ENCODE measurements around the gene SLC35G6.
"Not testable (repeated sequence)": the region's sequence is repeated elsewhere in the genome, so short reads cannot be mapped to it uniquely, and the experiment has no call there.

SLC35G6 gene

DNA sequence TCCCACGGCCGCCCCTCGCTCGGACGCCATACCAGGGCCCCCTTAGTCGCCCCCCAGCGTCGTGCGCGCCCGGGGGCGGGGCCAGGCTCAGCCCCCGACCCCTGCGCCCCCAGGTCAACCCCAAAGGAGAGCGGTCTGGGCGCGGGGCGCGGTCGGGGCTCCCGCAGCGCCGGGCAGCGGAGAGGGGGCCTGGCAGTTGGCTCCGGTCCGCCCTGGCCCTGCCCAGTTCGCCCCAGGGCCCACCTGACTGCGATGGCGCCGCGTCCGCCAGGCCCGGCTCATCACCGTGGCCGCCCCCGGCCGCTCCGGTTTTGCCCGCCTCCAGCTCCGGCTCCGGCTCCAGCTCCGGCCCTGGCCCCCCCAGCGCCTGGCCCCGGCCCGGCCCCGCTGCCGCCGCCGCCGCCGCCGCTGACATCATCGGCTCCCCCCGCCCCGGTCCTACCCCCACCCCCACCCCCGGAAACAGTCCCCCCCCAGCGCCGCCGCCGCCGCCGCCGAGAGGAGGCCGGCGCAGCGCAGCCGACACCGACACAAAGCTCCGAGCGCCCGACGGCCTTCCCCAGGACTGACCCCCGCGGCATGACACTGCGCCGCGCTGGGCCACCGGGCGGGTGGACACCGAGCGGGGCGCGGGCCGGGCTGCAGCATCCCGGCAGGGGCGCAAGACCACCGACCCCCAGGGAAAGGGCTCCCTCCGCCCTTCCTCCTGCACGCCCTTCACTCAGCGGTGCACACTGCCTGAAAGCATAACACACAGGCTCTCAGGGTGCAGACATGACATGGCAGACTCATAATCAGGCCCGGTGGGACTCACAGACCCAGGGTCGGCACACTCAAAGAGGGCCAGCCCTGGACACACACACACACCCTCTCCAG, 1.8 kb upstream of the SLC35G6 start, which contains the start of gene ZBTB4:
ZBTB4 (minus strand) TSS at position 419 of the 876 bp plus-strand sequence. CDS start 12,830 bp downstream, outside the sequence.
- DNase-seq, result peak in 2 of 3 donors; percentile 55 to 70

DNA sequence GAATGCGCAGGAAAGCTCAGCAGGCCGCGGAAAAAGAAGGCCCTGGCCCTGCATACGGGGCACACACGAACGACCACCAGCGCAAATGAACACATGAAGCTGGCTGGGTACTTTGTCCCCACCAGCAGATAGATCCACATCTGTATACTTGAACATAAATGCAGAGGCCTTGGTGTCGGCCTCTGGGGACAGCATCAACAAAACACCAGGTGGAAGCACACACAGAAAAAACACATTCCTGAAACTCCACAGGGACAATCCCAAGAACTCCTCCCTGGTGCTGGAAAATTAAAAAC, 1.2 kb upstream of the SLC35G6 start:
- DNase-seq, result no peak

DNA sequence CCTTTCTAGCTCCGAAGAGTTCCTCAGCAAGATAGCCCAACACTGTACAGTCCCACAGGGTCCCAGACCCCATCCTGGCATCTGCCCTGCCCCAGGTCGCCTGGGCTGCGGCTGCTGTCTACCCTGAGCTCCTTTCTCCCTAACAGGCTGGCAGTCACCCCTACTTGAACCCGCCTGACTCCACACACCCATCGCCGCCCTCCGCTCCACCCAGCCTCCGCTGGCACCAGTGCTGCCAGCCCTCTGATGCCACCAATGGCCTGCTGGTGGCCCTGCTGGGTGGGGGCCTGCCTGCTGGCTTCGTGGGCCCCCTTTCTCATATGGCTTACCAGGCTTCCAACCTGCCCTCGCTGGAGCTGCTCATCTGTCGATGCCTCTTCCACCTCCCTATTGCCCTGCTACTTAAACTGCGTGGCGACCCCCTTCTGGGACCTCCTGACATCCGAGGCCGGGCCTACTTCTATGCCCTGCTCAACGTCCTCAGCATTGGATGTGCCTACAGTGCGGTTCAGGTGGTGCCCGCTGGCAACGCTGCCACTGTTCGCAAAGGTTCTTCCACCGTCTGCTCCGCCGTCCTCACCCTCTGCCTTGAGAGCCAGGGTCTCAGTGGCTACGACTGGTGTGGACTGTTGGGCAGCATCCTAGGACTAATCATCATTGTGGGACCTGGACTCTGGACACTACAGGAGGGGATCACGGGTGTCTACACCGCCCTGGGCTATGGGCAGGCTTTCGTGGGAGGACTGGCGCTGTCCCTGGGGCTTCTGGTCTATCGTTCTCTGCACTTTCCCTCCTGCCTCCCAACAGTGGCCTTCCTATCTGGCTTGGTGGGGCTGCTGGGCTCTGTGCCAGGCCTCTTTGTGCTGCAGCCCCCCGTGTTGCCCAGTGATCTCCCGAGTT, 846 bp downstream of the SLC35G6 start:
- peak in 1 of 3 donors; percentile 1 for DNase-seq

DNA sequence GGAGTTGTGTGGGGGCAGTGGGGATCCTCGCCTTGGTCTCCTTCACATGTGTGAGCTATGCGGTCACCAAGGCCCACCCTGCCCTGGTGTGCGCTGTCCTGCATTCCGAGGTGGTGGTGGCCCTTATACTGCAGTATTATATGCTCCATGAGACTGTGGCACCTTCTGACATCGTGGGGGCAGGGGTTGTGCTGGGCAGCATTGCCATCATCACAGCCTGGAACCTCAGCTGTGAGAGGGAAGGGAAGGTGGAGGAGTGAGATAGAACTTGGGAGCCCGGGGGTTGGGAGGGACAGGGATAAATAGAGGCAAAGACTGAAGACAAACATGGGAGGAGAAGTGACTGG, 1.5 kb downstream of the SLC35G6 start:
- not testable (repeated sequence) for DNase-seq

DNA sequence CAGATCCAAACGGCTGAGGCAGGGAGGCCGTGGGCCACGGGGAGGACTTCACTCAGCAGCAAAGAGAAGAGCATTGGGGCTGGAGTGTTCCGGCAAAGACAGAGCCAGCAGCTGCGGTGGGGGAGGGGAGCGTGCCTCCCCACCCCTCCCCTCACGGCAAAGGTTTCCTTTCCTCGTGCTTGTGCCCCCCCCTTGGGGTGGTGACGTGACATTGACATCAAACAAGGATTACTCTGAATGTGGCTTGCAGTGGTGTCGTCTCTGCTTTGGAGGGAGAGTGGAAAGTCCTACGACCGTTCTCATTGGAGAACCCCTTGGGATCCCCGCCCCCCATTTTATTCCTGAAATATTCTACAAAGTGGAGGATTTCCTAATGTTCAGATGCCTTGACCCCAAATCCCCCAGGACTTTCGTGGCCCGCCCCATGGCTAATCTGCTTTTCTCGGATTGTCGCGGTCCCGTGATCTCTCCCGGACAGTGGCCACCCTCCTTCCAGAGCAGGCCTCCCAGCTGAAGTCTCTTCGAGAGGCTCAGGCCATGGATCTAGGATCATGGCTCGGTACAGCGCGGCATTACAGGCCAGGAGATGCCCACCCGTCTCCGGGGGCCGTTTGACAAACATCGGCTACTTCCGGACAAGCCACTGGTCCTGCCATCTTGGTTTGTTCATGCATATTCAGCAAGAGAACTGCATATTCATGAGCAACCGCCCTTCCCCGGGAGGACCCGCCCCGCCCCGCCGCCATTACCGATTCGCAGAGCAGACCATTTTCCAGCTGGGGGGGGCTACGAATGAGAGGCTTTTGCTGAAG, 2.2 kb downstream of the SLC35G6 start:
- peak; percentile 94 for DNase-seq

DNA sequence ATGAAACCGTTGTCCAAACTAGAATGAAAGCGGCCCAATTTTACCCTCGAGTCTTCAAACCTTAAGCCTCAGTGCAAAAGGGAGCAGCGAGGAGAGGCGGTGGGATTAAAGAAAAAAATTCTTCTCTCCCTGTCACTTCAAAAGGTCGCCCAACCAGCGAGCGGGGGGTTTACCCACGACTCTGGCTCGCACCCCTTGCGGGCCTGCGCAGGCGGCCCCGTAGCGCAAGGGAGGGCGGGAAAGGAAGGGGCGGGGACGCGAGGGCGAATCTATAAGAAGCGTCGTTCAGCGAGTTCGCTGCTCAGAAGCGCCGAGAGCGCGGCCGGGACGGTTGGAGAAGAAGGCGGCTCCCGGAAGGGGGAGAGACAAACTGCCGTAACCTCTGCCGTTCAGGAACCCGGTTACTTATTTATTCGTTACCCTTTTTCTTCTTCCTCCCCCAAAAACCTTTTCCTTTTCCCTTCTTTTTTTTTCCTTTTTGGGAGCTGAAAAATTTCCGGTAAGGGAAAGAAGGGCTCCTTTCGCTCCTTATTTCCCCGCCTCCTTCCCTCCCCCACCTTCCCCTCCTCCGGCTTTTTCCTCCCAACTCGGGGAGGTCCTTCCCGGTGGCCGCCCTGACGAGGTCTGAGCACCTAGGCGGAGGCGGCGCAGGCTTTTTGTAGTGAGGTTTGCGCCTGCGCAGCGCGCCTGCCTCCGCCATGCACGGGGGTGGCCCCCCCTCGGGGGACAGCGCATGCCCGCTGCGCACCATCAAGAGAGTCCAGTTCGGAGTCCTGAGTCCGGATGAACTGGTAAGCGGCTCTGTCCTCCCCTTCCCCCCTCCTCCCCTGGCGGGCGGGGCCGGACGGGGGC, 3.0 kb downstream of the SLC35G6 start, which contains the start of gene POLR2A:
POLR2A (plus strand) TSS at position 300 of the 852 bp plus-strand sequence.
- peak; percentile 98 to 99 (median 99) for DNase-seq

DNA sequence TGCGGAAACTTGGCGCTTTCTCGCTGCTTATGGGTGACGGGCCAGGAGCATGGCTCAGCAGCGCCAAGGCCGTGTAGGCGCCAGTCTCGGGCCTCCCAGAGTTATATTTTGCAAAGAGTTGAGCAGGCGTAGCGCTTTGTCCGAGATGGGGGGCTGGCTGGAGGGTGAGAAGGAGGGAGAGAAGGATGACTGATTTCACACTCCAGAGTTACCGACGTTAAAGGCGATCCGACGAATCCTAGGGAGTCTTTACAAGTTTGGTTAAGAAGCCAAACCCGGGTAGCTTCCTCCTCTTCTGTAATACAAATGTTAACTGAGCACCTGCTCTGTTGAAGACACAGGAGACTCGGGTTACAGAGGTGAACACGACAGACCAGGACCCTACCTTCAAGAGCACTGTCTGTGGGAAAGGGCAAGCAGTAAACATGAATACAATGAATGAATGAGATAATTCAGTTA, 3.7 kb downstream of the SLC35G6 start:
- no peak for DNase-seq

DNA sequence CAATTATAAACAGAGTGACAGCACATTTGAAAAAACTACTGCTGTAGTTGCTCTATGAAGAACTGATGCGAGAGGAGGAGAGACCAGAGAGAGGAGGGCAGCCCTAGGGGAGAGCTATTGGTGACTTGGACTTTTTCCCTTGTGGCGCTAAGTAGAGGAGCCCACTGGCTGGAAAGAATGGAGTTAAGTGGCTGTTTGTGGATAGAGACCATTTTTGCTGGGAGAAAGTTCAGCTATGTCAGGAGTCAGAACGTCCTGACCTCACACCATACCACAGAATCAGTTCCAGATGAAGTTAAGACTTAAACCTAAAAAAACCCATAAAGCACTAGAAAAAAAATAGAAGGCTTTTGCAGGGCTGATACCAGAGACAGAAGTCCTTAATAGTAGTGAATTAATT, 4.9 kb downstream of the SLC35G6 start:
- no peak for DNase-seq

DNA sequence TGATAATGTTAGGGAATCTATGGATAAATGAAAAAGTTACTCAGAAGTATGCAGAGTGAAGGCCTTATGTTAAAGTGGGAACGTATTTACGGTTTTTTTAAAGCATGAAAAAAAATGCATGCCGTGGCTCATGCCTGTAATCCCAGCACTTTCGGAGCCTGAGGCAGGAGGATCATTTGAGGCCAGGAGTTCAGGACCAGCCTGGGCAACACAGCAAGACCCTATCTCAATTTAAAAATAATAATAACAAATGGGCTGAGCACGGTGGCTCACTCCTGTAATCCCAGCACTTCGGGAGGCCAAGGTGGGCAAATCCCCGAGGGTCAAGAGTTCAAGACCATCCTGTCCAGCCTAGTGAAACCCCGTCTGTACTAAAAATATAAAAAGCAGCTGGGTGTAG, 8.9 kb downstream of the SLC35G6 start:
- DNase-seq, result no peak

DNA sequence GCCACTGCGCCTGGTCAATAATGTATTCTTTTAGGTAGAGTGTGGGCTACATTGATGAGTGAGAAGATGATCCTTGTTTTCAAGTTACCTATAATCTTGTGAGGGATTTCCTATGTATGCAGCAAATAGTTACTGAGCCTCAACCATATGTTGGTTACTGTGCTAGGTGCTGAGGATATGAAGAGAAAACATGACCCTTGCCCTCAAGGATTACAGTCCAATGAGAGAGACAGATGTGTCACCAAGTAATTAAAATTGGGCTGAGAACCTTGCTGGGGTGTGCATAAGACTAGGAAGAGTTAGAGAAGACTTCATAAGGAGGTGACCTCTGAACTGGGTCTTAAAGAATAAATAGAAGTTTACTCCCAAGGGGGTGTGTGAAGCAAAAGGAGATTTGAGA, 10.3 kb downstream of the SLC35G6 start:
- no peak for DNase-seq

DNA sequence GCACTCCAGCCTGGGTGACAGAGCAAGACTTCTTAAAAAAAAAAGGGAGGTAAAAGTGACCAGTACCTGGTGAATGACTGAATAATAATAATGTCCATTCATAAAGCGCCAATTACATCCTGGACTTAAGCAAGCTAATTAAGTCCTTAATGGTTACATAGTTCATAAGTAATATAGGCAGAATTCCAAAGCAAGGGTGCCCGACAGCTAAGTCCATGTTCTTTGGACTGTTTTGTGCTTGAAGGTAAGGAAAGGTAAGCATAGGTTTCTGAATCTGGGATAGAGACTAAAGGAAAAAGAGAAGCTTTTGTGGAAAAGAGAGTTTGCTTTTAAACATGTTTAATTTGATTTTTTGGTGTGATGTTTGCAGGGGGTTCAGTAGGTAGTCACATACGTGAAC, 12.7 kb downstream of the SLC35G6 start:
- no peak for DNase-seq

DNA sequence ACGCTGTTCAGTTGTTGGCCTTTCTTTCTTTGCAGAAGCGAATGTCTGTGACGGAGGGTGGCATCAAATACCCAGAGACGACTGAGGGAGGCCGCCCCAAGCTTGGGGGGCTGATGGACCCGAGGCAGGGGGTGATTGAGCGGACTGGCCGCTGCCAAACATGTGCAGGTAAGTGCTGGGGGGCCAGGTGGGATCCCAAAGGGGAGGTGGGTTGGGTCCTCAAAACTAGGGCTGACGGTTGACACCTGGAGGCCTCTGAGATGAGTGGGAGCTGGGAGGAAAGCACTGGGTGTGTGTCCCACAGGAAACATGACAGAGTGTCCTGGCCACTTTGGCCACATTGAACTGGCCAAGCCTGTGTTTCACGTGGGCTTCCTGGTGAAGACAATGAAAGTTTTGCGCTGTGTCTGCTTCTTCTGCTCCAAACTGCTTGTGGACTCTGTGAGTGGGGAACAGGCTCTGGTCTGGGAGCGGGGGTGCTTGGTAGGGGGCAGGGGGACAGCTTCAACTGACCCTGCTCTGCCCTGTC, 14.7 kb downstream of the SLC35G6 start:
- no peak for DNase-seq

DNA sequence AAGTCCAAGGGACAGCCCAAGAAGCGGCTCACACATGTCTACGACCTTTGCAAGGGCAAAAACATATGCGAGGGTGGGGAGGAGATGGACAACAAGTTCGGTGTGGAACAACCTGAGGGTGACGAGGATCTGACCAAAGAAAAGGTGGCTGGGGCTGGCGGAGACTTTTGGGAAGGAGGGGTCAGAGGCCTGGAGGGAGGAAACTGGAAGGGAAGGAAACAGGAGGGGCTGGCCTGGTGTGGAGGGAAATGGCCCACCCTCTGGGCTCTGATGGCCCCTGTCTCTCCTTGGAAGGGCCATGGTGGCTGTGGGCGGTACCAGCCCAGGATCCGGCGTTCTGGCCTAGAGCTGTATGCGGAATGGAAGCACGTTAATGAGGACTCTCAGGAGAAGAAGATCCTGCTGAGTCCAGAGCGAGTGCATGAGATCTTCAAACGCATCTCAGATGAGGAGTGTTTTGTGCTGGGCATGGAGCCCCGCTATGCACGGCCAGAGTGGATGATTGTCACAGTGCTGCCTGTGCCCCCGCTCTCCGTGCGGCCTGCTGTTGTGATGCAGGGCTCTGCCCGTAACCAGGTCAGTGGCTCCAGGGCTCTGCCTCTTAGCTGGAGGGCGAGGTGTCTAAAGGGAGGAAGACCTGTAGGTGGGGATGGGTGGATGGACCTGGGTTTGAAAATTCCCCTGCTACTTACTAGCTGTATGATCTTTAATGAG, 15.4 kb downstream of the SLC35G6 start:
- no peak for DNase-seq

DNA sequence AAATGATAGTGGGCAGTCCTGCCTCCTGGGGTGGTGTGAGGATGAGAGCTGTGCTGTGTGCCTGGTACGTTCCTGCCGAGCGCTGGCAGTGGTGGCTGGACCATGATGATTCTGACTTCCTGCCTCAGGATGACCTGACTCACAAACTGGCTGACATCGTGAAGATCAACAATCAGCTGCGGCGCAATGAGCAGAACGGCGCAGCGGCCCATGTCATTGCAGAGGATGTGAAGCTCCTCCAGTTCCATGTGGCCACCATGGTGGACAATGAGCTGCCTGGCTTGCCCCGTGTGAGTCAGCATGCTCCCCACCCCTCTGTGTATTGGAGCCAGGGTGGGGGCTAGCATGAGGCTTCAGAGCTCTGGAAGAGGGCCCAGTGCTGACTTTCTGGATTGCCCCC, 16.0 kb downstream of the SLC35G6 start:
- DNase-seq, result no peak

DNA sequence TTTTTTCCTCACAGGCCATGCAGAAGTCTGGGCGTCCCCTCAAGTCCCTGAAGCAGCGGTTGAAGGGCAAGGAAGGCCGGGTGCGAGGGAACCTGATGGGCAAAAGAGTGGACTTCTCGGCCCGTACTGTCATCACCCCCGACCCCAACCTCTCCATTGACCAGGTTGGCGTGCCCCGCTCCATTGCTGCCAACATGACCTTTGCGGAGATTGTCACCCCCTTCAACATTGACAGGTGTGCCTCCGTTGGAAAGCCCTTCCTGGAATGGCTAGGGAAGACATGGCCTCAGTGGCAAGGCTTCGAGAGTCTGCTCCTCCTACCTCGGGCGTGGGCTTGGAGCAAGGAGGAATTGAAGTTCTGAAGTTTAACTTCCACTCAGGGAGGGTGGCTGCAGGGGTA, 16.4 kb downstream of the SLC35G6 start:
- no peak for DNase-seq

DNA sequence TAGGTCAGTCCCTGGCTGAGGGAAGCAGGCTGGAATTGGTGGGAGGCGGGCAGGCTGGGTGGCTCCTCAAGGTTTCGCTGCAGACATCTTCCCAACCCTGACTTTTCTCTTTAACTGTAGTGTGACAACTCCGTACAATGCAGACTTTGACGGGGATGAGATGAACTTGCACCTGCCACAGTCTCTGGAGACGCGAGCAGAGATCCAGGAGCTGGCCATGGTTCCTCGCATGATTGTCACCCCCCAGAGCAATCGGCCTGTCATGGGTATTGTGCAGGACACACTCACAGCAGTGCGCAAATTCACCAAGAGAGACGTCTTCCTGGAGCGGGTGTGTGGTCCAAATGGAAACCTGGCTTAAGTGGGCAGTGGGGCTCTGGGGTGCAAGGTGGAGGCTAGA, 17.9 kb downstream of the SLC35G6 start:
- no peak for DNase-seq

DNA sequence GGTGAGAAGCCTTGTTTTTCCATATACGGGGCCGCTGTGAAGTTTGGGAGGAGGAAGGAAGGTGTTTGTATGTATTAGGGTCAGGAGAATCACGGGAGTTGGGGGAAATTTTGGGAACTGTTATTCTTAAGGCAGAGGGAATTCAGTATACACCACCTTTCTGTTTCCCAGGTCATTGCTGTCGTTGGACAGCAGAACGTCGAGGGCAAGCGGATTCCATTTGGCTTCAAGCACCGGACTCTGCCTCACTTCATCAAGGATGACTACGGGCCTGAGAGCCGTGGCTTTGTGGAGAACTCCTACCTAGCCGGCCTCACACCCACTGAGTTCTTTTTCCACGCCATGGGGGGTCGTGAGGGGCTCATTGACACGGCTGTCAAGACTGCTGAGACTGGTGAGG, 20.5 kb downstream of the SLC35G6 start:
- DNase-seq, result no peak

DNA sequence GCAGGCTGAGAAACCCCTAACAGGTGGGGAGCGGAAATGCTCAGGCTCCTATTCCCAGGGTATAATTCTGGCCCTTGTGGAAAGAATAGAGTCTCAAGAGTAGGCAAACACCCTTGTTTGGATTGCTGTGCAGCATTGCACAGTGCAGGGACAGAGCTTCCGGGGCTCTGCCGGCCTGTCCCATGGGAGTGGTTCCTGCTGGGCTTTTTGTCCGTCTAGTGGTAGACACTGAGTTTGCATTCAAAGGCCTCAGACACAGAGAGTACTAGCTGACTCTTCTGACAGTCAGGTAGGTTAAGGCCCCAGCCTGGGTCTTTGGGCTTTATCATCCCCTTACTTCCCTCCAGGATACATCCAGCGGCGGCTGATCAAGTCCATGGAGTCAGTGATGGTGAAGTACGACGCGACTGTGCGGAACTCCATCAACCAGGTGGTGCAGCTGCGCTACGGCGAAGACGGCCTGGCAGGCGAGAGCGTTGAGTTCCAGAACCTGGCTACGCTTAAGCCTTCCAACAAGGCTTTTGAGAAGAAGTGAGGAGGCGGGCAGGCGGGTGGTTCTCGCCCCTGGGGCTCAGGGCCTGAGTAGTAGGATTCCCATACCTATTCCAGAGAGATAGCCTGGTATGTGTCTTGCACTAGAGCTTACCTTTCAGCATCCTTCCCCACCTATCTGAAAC, 21.1 kb downstream of the SLC35G6 start:
- no peak for DNase-seq

DNA sequence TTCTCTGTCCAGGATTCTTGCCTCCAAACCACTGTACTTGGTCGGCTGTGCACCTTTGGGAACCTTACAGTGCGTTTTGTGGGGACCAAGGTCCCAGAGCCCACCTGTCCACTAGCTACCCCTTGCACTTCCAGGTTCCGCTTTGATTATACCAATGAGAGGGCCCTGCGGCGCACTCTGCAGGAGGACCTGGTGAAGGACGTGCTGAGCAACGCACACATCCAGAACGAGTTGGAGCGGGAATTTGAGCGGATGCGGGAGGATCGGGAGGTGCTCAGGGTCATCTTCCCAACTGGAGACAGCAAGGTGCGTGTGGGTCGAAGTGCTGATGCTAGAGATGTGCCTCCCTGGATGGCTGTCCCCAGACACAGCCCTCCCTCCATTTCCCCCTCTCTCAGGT, 21.7 kb downstream of the SLC35G6 start:
- peak in 2 of 3 donors; percentile 21 to 40 for DNase-seq

DNA sequence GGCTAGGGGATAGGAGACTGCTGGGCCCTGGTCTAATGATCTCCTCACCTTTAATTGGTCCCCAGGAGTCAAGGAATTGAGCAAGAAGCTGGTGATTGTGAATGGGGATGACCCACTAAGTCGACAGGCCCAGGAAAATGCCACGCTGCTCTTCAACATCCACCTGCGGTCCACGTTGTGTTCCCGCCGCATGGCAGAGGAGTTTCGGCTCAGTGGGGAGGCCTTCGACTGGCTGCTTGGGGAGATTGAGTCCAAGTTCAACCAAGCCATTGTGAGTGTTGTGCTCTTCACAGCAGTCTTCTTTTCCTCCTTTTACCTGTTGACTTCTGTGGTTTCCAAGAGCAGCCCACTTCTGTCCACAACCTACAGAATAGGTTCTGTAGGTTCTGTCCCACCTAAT, 22.3 kb downstream of the SLC35G6 start:
- no peak for DNase-seq

All from suppressor macrophage treated with lipopolysaccharide for 1 hour (primary cell).